ENCODE measurements around the gene HDAC1.

Gene HDAC1

DNA sequence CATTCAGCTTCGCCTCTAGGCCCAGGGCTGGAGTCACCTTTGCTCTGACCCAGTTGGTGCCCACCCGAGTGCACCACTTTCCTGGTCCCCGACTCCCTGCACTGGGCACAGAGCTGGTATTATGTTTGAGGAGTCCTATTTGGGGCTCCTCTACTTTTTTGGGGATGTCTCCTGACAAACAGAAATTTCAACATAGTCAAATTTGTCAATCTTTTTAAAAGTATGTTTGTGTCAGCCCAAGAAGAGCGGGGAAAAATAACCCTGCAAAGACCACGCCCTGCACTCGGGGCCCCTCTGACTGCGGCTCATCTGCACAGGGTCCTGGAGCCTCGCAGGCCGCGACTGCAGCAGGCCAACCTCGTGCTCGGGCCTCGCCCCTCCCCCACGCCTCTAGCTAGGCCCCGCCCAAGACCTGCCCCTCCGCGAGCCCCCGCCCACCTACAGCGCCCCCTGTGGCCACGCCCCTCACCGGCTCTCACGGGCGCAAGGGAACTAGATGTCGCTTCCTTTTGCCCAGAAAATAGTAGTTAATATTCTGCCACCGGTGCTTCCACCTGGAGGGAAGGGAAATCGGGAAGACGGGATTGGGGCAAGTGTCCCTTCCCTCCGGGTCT lies 59.0 kb downstream of the HDAC1 start:
- Histone ChIP-seq H3K9me3 (ENCODE audit: control insufficient read depth, low read length) (no peaks in the 10 kb centered on the region), H3K36me3 (ENCODE audit: control insufficient read depth, insufficient read depth, low read length) (no peaks in the 10 kb centered on the region), H3K4me1 (no peaks in the 10 kb centered on the region), H2AFZ (peak overlapping the region; percentile 50), H3K27me3 (ENCODE audit: control insufficient read depth, insufficient read depth, low read length) (no peaks in the 10 kb centered on the region), H3K9ac (no peak overlapping the region), H3K4me3 (ENCODE audit: low read depth, low read length) (peak overlapping the region; percentile 85), H3K4me2 (ENCODE audit: low read length) (peak overlapping the region; percentile 65), H3K27ac (peak overlapping the region; percentile 79), H3K79me2 (no peaks in the 10 kb centered on the region)
- TF ChIP-seq CTCF (IDR thresholded peaks at IDR 0.05), result peak; percentile 54

DNA sequence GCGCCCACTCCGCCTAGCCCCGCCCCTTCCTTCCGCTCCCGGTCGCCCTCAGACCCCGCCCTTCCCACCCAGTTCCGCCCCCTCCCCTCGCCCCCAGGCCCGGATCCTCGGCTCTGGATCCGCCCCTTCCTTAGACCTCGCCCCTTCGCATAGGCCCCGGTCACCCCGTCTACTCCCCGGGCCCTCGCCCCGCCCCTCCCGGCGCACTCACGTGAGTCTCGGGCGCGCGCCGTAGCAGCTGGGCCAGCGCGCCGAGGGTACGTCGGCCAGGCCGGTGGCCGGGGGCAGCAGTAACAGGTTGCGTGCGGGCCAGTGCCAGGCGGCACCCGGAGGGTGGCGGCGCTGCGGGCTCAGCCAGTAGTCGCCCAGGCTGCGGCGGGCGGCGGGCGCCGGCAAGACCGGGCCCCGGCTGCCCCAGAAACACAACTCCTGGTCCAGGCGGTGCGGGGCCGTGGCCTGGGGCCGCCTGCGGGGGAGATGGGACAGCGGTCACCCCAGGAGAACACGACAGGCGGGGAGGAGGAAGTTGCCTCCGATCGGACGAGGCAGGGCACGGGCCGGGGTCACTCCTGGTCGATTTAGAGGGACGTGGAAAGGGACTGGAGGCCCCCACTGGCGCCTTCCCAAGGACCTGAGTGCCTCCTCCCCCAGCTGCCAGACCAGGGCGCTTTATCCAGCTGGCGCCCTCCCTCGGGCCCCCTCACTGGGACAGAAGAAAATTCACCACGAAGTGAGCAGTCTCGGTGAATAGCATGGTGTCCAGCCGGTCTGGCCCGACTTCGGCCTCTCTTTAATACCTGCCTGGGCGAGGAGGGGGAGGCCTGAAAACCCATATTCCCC lies 59.7 kb downstream of the HDAC1 start:
- Histone ChIP-seq H3K9me3 (ENCODE audit: control insufficient read depth, low read length) (no peaks in the 10 kb centered on the region), H3K36me3 (ENCODE audit: control insufficient read depth, insufficient read depth, low read length) (no peaks in the 10 kb centered on the region)

DNA sequence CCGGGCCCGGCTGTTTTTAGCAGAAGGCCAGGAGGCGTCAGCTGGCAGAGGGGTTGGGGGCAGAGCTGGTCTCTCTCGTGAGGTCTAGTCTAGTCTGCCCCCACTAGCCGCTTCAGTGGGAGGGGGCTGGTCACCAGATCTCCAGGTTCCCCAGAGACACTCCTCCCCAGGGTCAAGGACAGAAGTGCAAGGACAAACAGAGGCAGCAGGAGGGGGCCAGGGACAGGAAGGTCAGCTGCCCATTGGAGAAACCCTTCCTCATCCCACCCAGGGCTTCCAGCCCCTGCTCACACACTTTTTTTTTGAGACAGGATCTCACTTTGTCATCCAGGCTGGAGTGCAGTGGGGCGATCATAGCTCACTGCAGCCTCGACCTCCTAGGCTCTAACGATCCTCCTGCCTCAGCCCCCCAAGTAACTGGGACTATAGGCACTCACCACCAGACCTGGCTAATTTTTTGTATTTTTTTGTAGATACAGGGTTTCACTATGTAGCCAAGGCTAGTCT lies 60.4 kb downstream of the HDAC1 start:
- H3K27ac ChIP-seq, result peak overlapping the region; percentile 79
- no peaks in the 10 kb centered on the region for H3K36me3 ChIP-seq (ENCODE audit: control insufficient read depth, insufficient read depth, low read length)
- no peak overlapping the region for H3K9ac ChIP-seq
- no peaks in the 10 kb centered on the region for H3K27me3 ChIP-seq (ENCODE audit: control insufficient read depth, insufficient read depth, low read length)
- no peaks in the 10 kb centered on the region for H3K9me3 ChIP-seq (ENCODE audit: control insufficient read depth, low read length)
- H3K4me2 ChIP-seq (ENCODE audit: low read length), result peak overlapping the region; percentile 93
- no peak for TF ChIP-seq CTCF (IDR thresholded peaks at IDR 0.05)
- H3K79me2 ChIP-seq, result no peaks in the 10 kb centered on the region
- H3K4me1 ChIP-seq, result no peaks in the 10 kb centered on the region
- H3K4me3 ChIP-seq (ENCODE audit: low read depth, low read length), result peak overlapping the region; percentile 85
- H2AFZ ChIP-seq, result peak overlapping the region; percentile 80

More for the DNA sequence above, 59.7 kb downstream of the HDAC1 start:
- TF ChIP-seq CTCF (IDR thresholded peaks at IDR 0.05), result no peak
- Histone ChIP-seq H3K4me2 (ENCODE audit: low read length) (peak overlapping the region; percentile 93), H3K9ac (no peak overlapping the region), H3K79me2 (no peaks in the 10 kb centered on the region), H3K4me3 (ENCODE audit: low read depth, low read length) (peak overlapping the region; percentile 85), H3K4me1 (no peaks in the 10 kb centered on the region), H3K27me3 (ENCODE audit: control insufficient read depth, insufficient read depth, low read length) (no peaks in the 10 kb centered on the region), H3K27ac (peak overlapping the region; percentile 79), H2AFZ (peak overlapping the region; percentile 80)

DNA sequence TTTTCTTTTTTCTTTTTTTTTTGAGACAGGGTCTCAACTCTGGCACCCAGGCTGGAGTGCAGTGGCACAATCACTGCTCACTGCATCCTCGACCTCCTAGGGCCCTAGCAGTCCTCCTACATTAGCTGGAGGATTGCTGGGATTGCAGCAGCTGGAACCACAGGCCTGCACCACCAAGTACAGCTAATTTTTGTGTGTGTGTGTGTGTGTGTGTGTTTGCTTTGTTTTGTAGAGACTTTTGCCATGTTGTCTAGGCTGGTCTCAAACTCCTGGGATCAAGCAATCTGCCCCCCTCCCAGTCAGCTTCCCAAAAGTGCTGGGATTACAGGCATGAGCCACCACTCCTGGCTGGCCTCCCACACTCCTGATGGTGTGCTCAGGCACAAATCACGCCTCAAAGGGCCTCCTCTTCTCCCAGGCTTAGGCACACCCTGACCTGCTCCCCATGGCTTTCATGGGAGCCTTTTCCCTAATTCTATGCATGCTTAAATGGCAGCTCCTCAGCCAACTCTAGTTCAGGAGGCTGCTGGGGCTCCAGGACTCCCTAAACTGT lies 61.0 kb downstream of the HDAC1 start:
- no peaks in the 10 kb centered on the region for H3K4me1 ChIP-seq
- H3K79me2 ChIP-seq, result no peaks in the 10 kb centered on the region
- H3K36me3 ChIP-seq (ENCODE audit: control insufficient read depth, insufficient read depth, low read length), result no peaks in the 10 kb centered on the region
- no peak for TF ChIP-seq CTCF (IDR thresholded peaks at IDR 0.05)
- H3K27me3 ChIP-seq (ENCODE audit: control insufficient read depth, insufficient read depth, low read length), result no peaks in the 10 kb centered on the region
- H3K27ac ChIP-seq, result no peak overlapping the region
- no peaks in the 10 kb centered on the region for H3K9me3 ChIP-seq (ENCODE audit: control insufficient read depth, low read length)
- no peak overlapping the region for H2AFZ ChIP-seq
- no peak overlapping the region for H3K4me2 ChIP-seq (ENCODE audit: low read length)
- no peak overlapping the region for H3K9ac ChIP-seq
- no peak overlapping the region for H3K4me3 ChIP-seq (ENCODE audit: low read depth, low read length)

Data from parathyroid adenoma (tissue), 2 donors.